SU-DHL-6 (cell line): ENCODE data around the gene GOLGA1.

Source experiments
- H2AFZ ChIP-seq: fragments of 200-600 bp; sonication (generic); 2 replicates; pipeline ENCODE4 v1.6.1; 2014; ENCODE audit warnings: low read depth, mild to moderate bottlenecking, moderate library complexity, mixed read lengths, antibody characterized with exemption, low read length; ENCODE audit not compliant: severe bottlenecking
- H3F3A ChIP-seq: fragments of 200-600 bp; shearing (Covaris generic); 2 replicates; pipeline ENCODE4 v1.6.0; 2016; ENCODE audit warnings: antibody characterized with exemption, mild to moderate bottlenecking; ENCODE audit not compliant: insufficient read depth
- H3K27ac ChIP-seq: fragments of 200-600 bp; sonication (generic); 2 replicates; pipeline ENCODE4 v1.5.1; 2016; ENCODE audit warnings: low read depth, mild to moderate bottlenecking, low read length, moderate library complexity, mixed read lengths
- H3K27me3 ChIP-seq: fragments of 200-600 bp; sonication (generic), shearing (Covaris generic); 2 replicates; pipeline ENCODE4 v1.6.0; 2014; ENCODE audit warnings: mild to moderate bottlenecking, low read length
- H3K36me3 ChIP-seq: fragments of 200-600 bp; sonication (generic); 2 replicates; pipeline ENCODE4 v1.6.1; 2014; ENCODE audit warnings: mild to moderate bottlenecking, low read length, mixed read lengths
- H3K4me2 ChIP-seq: fragments of 300-600, 200-600 bp; shearing (Covaris generic), sonication (generic); 2 replicates; pipeline ENCODE4 v1.6.0; 2014; ENCODE audit warnings: low read length, low read depth, mild to moderate bottlenecking; ENCODE audit not compliant: poor library complexity, severe bottlenecking
- H3K4me3 ChIP-seq: fragments of 200-600 bp; sonication (generic); 2 replicates; pipeline ENCODE4 v1.5.1; 2014; ENCODE audit warnings: antibody characterized with exemption, low read length, mild to moderate bottlenecking, mixed read lengths; ENCODE audit not compliant: insufficient read depth, poor library complexity, severe bottlenecking
- H3K79me2 ChIP-seq: fragments of 200-600 bp; sonication (generic); 2 replicates; pipeline ENCODE4 v1.6.1; 2014; ENCODE audit warnings: mild to moderate bottlenecking, low read length, moderate library complexity; ENCODE audit not compliant: insufficient read depth
- H3K9ac ChIP-seq: fragments of 200-600 bp; sonication (generic); 2 replicates; pipeline ENCODE4 v1.7.0; 2014; ENCODE audit warnings: mild to moderate bottlenecking, low read length
- H3K9me2 ChIP-seq: fragments of 200-600 bp; sonication (generic); replicated peaks from 2 replicates; pipeline ENCODE4 v1.6.1; 2014; ENCODE audit warnings: low read length; ENCODE audit not compliant: insufficient read depth
- H3K9me3 ChIP-seq: fragments of 200-600 bp; sonication (generic); 2 replicates; pipeline ENCODE4 v1.6.1; 2014; ENCODE audit warnings: low read length, mixed read lengths; ENCODE audit not compliant: insufficient read depth
- H4K20me1 ChIP-seq: fragments of 200-600 bp; sonication (generic); 2 replicates; pipeline ENCODE4 v1.6.1; 2014; ENCODE audit warnings: low read depth, mild to moderate bottlenecking, antibody characterized with exemption, low read length, moderate library complexity, mixed read lengths
- CTCF ChIP-seq: fragments of 200-600 bp; sonication (generic); IDR thresholded peaks from one replicate; pipeline ENCODE4 v1.5.1; 2017; ENCODE audit warnings: antibody characterized with exemption, mild to moderate bottlenecking, low read length, moderate library complexity; ENCODE audit not compliant: insufficient read depth, poor library complexity, severe bottlenecking
- EZH2phosphoT487 ChIP-seq: fragments of 200-600 bp; sonication (generic), shearing (Covaris generic); conservative IDR thresholded peaks from 2 replicates; pipeline ENCODE4 v1.6.1; 2018; ENCODE audit warnings: mild to moderate bottlenecking, antibody characterized with exemption, low read length, moderate library complexity, mixed read lengths

GOLGA1 gene

GRCh38 chr9:124886866-124887492, 53.9 kb downstream of the GOLGA1 start:
- H3F3A ChIP-seq: no peaks in the 10 kb centered on the region
- TF ChIP-seq EZH2phosphoT487 (no peak), CTCF (no peak)
- no peaks in the 10 kb centered on the region for H3K9me3 ChIP-seq
- H3K9ac ChIP-seq: no peak overlapping the region
- H2AFZ ChIP-seq: no peak overlapping the region
- no peak overlapping the region for H3K27ac ChIP-seq
- H3K79me2 ChIP-seq: no peaks in the 10 kb centered on the region
- no peaks in the 10 kb centered on the region for H3K27me3 ChIP-seq
- H3K9me2 ChIP-seq: no peaks in the 10 kb centered on the region
- H3K36me3 ChIP-seq: no peaks in the 10 kb centered on the region
- H3K4me2 ChIP-seq: no peak overlapping the region
- no peak overlapping the region for H3K4me3 ChIP-seq
- no peaks in the 10 kb centered on the region for H4K20me1 ChIP-seq

- H3F3A ChIP-seq: no peaks in the 10 kb centered on the region
- no peak overlapping the region for H2AFZ ChIP-seq
- H3K4me3 ChIP-seq: no peak overlapping the region
- H4K20me1 ChIP-seq: no peaks in the 10 kb centered on the region
- no peaks in the 10 kb centered on the region for H3K36me3 ChIP-seq
- H3K9ac ChIP-seq: no peak overlapping the region
- no peaks in the 10 kb centered on the region for H3K9me2 ChIP-seq
- no peak for TF ChIP-seq EZH2phosphoT487
- TF ChIP-seq CTCF: no peak
- no peaks in the 10 kb centered on the region for H3K9me3 ChIP-seq
- H3K27ac ChIP-seq: no peak overlapping the region
- no peaks in the 10 kb centered on the region for H3K27me3 ChIP-seq
- H3K4me2 ChIP-seq: no peak overlapping the region
- no peaks in the 10 kb centered on the region for H3K79me2 ChIP-seq
Observed at GRCh38 chr9:124886461-124886860, 54.4 kb downstream of the GOLGA1 start.

DNA sequence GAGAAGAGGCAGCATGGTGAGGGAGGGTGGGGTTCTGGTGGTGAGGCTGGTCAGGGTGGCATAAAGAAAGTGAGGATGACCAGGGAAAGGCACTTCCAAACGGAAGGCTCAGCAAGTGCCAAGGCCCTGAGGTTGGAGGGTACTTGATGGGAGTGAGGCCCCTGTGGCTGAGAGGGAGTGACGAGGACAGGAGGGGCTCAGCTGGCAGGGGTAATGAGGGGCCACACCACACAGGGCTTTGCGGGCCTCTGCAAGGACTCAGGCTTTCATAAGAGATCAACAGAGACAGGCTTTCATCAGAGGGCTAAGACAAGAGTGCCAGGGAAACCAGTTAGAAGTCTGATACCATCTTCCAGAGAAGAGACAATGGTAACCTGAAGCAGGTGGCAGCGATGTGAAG, 55.3 kb downstream of the GOLGA1 start:
- H3K36me3 ChIP-seq: no peaks in the 10 kb centered on the region

More for the DNA sequence above, 55.3 kb downstream of the GOLGA1 start:
- Histone ChIP-seq H3K9me3 (no peaks in the 10 kb centered on the region), H3K9me2 (no peaks in the 10 kb centered on the region), H3K27ac (no peak overlapping the region), H3K4me3 (no peak overlapping the region), H3K9ac (no peak overlapping the region), H4K20me1 (no peaks in the 10 kb centered on the region), H3F3A (no peaks in the 10 kb centered on the region), H2AFZ (no peak overlapping the region), H3K27me3 (no peaks in the 10 kb centered on the region), H3K4me2 (no peak overlapping the region), H3K79me2 (no peaks in the 10 kb centered on the region)
- TF ChIP-seq CTCF (no peak), EZH2phosphoT487 (no peak)
